Endothelial cell of umbilical vein (primary cell): Measurements from ENCODE around the gene POR. TPM values are rescaled to one million over a fixed set of nuclear protein-coding genes. Genes with fewer than 3 reads are reported as not detected.

Source experiments
- BruUV-seq: library from RNA; stranded (reverse); fragments of 400-500 nt; replicated peaks from 2 replicates; lab custom pipeline; 2021; lab: Mats Ljungman, UMichigan
- CTCF ChIA-PET: fragments of 300-600, 350-600 bp; sonication (Branson Sonifier 250); formaldehyde crosslinking; loops from one replicate; lab custom pipeline; 2021; ENCODE audit warnings: antibody characterized with exemption, inconsistent platforms; lab: Charles Lee
- POLR2A ChIA-PET: fragments of 300-600, 350-600 bp; sonication (Branson Sonifier 250); formaldehyde crosslinking; loops from one replicate; lab custom pipeline; 2021; ENCODE audit warnings: antibody characterized with exemption, inconsistent platforms; lab: Charles Lee
- DNase-seq: peaks from one replicate; pipeline ENCODE4 v3.0.0-alpha.2; 2011; ENCODE audit warnings: low read depth, low spot score
- FAIRE-seq: peaks from 2 replicates; lab custom pipeline; 2011; peaks lifted over from hg19 to GRCh38; lab: Jason Lieb, UNC
- H2AFZ ChIP-seq: 2 replicates; pipeline ENCODE4 v1.6.0; 2012; ENCODE audit warnings: low read depth, low read length, control low read depth, inconsistent platforms
- H3K27ac ChIP-seq: 2 replicates; pipeline ENCODE4 v1.5.1; 2011; ENCODE audit warnings: low read depth, mild to moderate bottlenecking, control low read depth, low read length, moderate library complexity; ENCODE audit not compliant: insufficient read depth
- H3K27me3 ChIP-seq, 2 experiments: 2 replicates each; pipeline versions ENCODE4 v1.6.0 to v1.6.1; 2011; ENCODE audit warnings: low read length in 2 of 2, mixed read lengths in 1 of 2; ENCODE audit not compliant: control insufficient read depth in 2 of 2, insufficient read depth in 2 of 2
- H3K36me3 ChIP-seq, 2 experiments: 2 replicates in 1 of 2; 3 replicates in 1 of 2; pipeline ENCODE4 v1.5.1; 2011; ENCODE audit warnings: low read length in 2 of 2, mild to moderate bottlenecking in 1 of 2, moderate library complexity in 1 of 2; ENCODE audit not compliant: control insufficient read depth in 2 of 2, insufficient read depth in 2 of 2; ENCODE audit errors: extremely low read depth in 1 of 2
- H3K4me1 ChIP-seq: 3 replicates; pipeline ENCODE4 v1.5.1; 2011; ENCODE audit warnings: mild to moderate bottlenecking, low read length; ENCODE audit not compliant: control insufficient read depth, insufficient read depth; ENCODE audit errors: extremely low read depth
- H3K4me2 ChIP-seq: 2 replicates; pipeline ENCODE4 v1.6.1; 2011; ENCODE audit warnings: low read length, control low read depth, mixed read lengths; ENCODE audit not compliant: insufficient read depth
- H3K4me3 ChIP-seq, 3 experiments: fragments of 200-600 bp in 1 of 3; sonication (generic), shearing (Covaris generic) in 1 of 3; replicated peaks in 1 of 3; 2 replicates each; pipeline ENCODE4 v1.5.1; 2011 to 2016; ENCODE audit warnings: control low read depth in 3 of 3, low read length in 3 of 3, mild to moderate bottlenecking in 2 of 3, inconsistent platforms in 1 of 3, low read depth in 1 of 3, moderate library complexity in 1 of 3; ENCODE audit not compliant: insufficient read depth in 1 of 3
- H3K79me2 ChIP-seq: 2 replicates; pipeline ENCODE4 v1.6.0; 2012; ENCODE audit warnings: low read length, inconsistent platforms; ENCODE audit not compliant: control insufficient read depth, insufficient read depth
- H3K9ac ChIP-seq: replicated peaks from 2 replicates; pipeline ENCODE3; 2011; ENCODE audit warnings: low read length, control low read depth; ENCODE audit not compliant: insufficient read depth; ENCODE audit errors: extremely low read depth
- H3K9me1 ChIP-seq: replicated peaks from 3 replicates; pipeline ENCODE4 v1.6.0; 2011; ENCODE audit warnings: mild to moderate bottlenecking, low read length; ENCODE audit not compliant: control insufficient read depth, insufficient read depth; ENCODE audit errors: extremely low read depth
- H3K9me3 ChIP-seq: replicated peaks from 2 replicates; pipeline ENCODE4 v1.5.1; 2012; ENCODE audit warnings: low read length, inconsistent platforms; ENCODE audit not compliant: control insufficient read depth, insufficient read depth
- H4K20me1 ChIP-seq: replicated peaks from 2 replicates; pipeline ENCODE3; 2011; ENCODE audit warnings: mild to moderate bottlenecking, low read length; ENCODE audit not compliant: control insufficient read depth, insufficient read depth; ENCODE audit errors: extremely low read depth
- GATA2 ChIP-seq: IDR thresholded peaks from 2 replicates; pipeline ENCODE4 v1.7.0; 2011; ENCODE audit warnings: low read depth, mild to moderate bottlenecking, moderate library complexity, mixed read lengths, low read length; ENCODE audit not compliant: insufficient read length, insufficient read depth
- JUN ChIP-seq: IDR thresholded peaks from 2 replicates; pipeline ENCODE4 v1.6.1; 2011; ENCODE audit warnings: borderline replicate concordance, low read depth; ENCODE audit not compliant: insufficient read length, insufficient read depth
- MYC ChIP-seq: IDR thresholded peaks from one replicate; pipeline ENCODE4 v1.6.1; 2011; ENCODE audit warnings: mild to moderate bottlenecking, low read depth, low read length
- POLR2AphosphoS5 ChIP-seq: IDR thresholded peaks from 2 replicates; pipeline ENCODE4 v1.6.1; 2012; ENCODE audit warnings: low read depth, mild to moderate bottlenecking, control low read depth, low read length, moderate library complexity; ENCODE audit not compliant: insufficient read depth
- dilution Hi-C: fragments of 300-500 bp; cut with MboI; formaldehyde crosslinking; loops from one replicate; pipeline ENCODE4 v1.15.0; 2019; ENCODE audit warnings: low sequenced_read_pairs; ENCODE audit not compliant: extremely low pct_ligation_motif_present
- intact Hi-C: fragments of 100-400 bp; cut with micrococcal nuclease; formaldehyde crosslinking; loops from one replicate; pipeline ENCODE4 v1.10.0; 2022
- polyA plus RNA-seq, 4 experiments: library from polyadenylated mRNA; depleted of rRNA in 3 of 4; stranded (reverse) in 3 of 4; unstranded in 1 of 4; fragments of >200 nt; gene quantifications; 2 replicates each; pipeline versions ENCODE4 v1.2.1 to v1.2.3, GENCODE V29; 2011 to 2012; ENCODE audit warnings: missing spikeins in 1 of 4
- total RNA-seq: library from RNA; stranded (reverse); gene quantifications from 2 replicates; pipeline ENCODE4 v1.2.3, GENCODE V29; 2021
- TF ChIP-seq, protein P1 (sequence below): IDR thresholded peaks from 2 replicates; pipeline ENCODE4 v1.6.1; 2011; ENCODE audit not compliant: insufficient read depth, insufficient read length

The POR gene
- total and polyA plus RNA-seq, 2 donors (not counting 3 experiments of a cell fraction or from before 2014, with no cell fraction given), result 59.5 to 73.6 TPM

DNA sequence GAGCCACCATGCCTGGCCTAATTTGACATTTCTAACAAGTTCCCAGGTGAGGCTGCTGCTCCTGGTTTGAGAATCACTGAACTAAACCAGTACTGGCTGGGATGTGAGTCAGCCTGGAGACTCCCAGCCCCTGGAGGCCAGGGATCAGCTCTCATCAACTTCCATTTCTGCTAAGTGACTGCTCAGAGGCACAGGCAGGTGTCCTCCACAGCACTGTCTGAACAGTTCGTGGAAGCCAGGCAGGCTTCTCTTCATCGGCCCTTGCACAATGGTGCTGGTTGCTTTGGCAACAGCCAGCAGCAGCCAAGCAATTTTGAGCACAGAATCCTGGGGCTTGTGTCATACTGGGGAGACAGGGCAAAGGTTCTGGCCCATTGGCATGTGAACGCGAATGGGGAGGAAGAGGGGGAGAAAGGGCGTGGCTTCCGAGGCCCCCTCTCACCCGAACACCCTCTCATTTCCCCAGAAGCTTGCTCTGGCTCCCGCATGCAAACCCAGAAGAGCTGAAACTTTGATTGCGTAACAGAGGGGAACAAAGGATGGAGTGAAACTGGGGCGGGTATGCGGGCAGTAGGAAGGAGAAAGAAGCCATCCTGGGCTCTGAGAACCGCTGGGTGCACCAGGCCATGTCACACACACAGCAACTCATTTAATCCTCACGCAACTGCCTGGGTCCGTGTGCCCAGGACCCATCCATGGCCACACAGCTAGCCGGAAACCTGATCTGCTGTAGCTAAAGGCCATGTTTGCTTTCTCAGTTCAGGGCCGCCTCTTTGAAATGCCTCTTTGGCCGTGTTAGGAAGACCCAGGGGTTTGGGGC, 9.0 kb upstream of the POR start:
- no peaks in the 10 kb centered on the region for H3K9me3 ChIP-seq
- no peaks in the 10 kb centered on the region for H4K20me1 ChIP-seq
- no TSS peak for BruUV-seq
- TF ChIP-seq JUN, result no peak
- no peak for TF ChIP-seq MYC
- no peak for TF ChIP-seq POLR2AphosphoS5
- TF ChIP-seq, protein P1, sequence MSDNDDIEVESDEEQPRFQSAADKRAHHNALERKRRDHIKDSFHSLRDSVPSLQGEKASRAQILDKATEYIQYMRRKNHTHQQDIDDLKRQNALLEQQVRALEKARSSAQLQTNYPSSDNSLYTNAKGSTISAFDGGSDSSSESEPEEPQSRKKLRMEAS, result no peak
- no peak for TF ChIP-seq GATA2
- FAIRE-seq (no peak), DNase-seq (no peak)
- no peaks in the 10 kb centered on the region for H3K27me3 ChIP-seq
- H3K36me3 ChIP-seq, result no peaks in the 10 kb centered on the region
- ChIA-PET CTCF (interaction anchor here (1.6 to 2.2 kb wide), 2 partner anchors 40 to 114 kb away, joined by 3 to 9 read pairs; no protein-coding TSS in a partner anchor), POLR2A (no interaction called here)
- dilution Hi-C loops (no loop called here), intact Hi-C loops (no loop called here)
- no peak overlapping the region for H3K27ac ChIP-seq
- H3K4me2 ChIP-seq, result no peak overlapping the region
- H2AFZ ChIP-seq, result no peak overlapping the region
- no peak overlapping the region for H3K9ac ChIP-seq
- H3K4me1 ChIP-seq, result no peaks in the 10 kb centered on the region
- H3K9me1 ChIP-seq, result no peaks in the 10 kb centered on the region
- no peak overlapping the region for H3K4me3 ChIP-seq
- no peaks in the 10 kb centered on the region for H3K79me2 ChIP-seq
